K562 (cell line): Measurements from ENCODE around the gene CLIC2. TPM values are rescaled to one million over a fixed set of nuclear protein-coding genes. Genes with fewer than 3 reads are reported as not detected.

Source experiments
- ATF2 ChIP-seq: sonication (generic); formaldehyde crosslinking; IDR thresholded peaks from 2 replicates; pipeline ENCODE4 v1.8.1; 2022; ENCODE audit warnings: missing genetic modification reagents
- BRCA1 ChIP-seq, 2 experiments: fragments of 450-650 bp in 1 of 2; sonication (generic) in 1 of 2; formaldehyde crosslinking in 1 of 2; IDR thresholded peaks; 2 replicates each; pipeline versions ENCODE4 v1.5.0 to v1.6.1; 2017 to 2020; ENCODE audit warnings: mild to moderate bottlenecking in 1 of 2, missing genetic modification reagents in 1 of 2
- CAMTA2 ChIP-seq: fragments of 250-450 bp; sonication (Bioruptor Pico); conservative IDR thresholded peaks from 2 replicates; pipeline ENCODE4 v1.5.1; 2022
- CBX8 ChIP-seq: fragments of 200-600 bp; sonication (generic); IDR thresholded peaks from 2 replicates; pipeline ENCODE4 v1.6.1; 2012; ENCODE audit warnings: borderline replicate concordance, mixed run types, low read depth, mild to moderate bottlenecking, moderate library complexity, mixed read lengths, low read length, control low read depth, inconsistent platforms; ENCODE audit not compliant: poor library complexity, severe bottlenecking; ENCODE audit errors: extremely low read depth
- DMBX1 ChIP-seq: fragments of 250-450 bp; sonication (Bioruptor Pico); IDR thresholded peaks from 2 replicates; pipeline ENCODE4 v1.8.0; 2022; ENCODE audit warnings: inconsistent platforms, mild to moderate bottlenecking, moderate library complexity, borderline replicate concordance
- ETS1 ChIP-seq: conservative IDR thresholded peaks from 2 replicates; pipeline ENCODE4 v1.6.1; 2011; ENCODE audit warnings: low read depth, mild to moderate bottlenecking, low read length; ENCODE audit not compliant: control insufficient read depth
- FOXJ3 ChIP-seq: sonication (generic); formaldehyde crosslinking; IDR thresholded peaks from 2 replicates; pipeline ENCODE4 v1.4.0; 2020; ENCODE audit warnings: mild to moderate bottlenecking, missing genetic modification reagents
- GABPA ChIP-seq: fragments of 200-800 bp; sonication (Bioruptor generic); conservative IDR thresholded peaks from 2 replicates; pipeline ENCODE4 v1.6.1; 2016; ENCODE audit warnings: low read depth, missing genetic modification characterization, missing compliant biosample characterization
- GTF3C2 ChIP-seq: IDR thresholded peaks from 3 replicates; pipeline ENCODE4 v1.6.1; 2011; ENCODE audit warnings: borderline replicate concordance, mild to moderate bottlenecking, moderate library complexity; ENCODE audit not compliant: insufficient read length; ENCODE audit errors: extremely low read depth
- MAFG ChIP-seq: fragments of 450-650 bp; conservative IDR thresholded peaks from 2 replicates; pipeline ENCODE4 v1.6.1; 2016; ENCODE audit warnings: missing genetic modification characterization, missing compliant biosample characterization
- MCM7 ChIP-seq, 2 experiments: fragments of 450-650 bp; IDR thresholded peaks; 2 replicates each; pipeline ENCODE4 v1.6.1; 2016 to 2018
- MTF1 ChIP-seq: fragments of 250-450 bp; sonication (Bioruptor Pico); IDR thresholded peaks from 2 replicates; pipeline ENCODE4 v1.9.0; 2021; ENCODE audit warnings: moderate library complexity, mild to moderate bottlenecking, inconsistent platforms, borderline replicate concordance
- ZFP30 ChIP-seq: fragments of 250-450 bp; sonication (Bioruptor Pico); IDR thresholded peaks from 2 replicates; pipeline ENCODE4 v1.8.0; 2022; ENCODE audit warnings: moderate library complexity, mild to moderate bottlenecking, inconsistent platforms, borderline replicate concordance
- ZNF232 ChIP-seq: sonication (generic); formaldehyde crosslinking; IDR thresholded peaks from 2 replicates; pipeline ENCODE4 v1.8.0; 2022; ENCODE audit warnings: mild to moderate bottlenecking, missing genetic modification reagents
- polyA plus RNA-seq, 8 experiments: library from polyadenylated mRNA; depleted of rRNA in 4 of 8; stranded (reverse) in 5 of 8; unstranded in 3 of 8; fragments of >200 nt; fragmentation: Nextera tagmentation in 2 of 8; fragmentation: Illumina TruSeq in 1 of 8; extraction: Ambion mirVana in 2 of 8; extraction: Trizol in 1 of 8; gene quantifications; 2 replicates each; pipeline versions ENCODE4 v1.2.1 to v1.2.3, GENCODE V29; 2011 to 2014; ENCODE audit warnings: inconsistent platforms in 1 of 8, missing spikeins in 1 of 8
- total RNA-seq, 7 experiments: library from RNA; depleted of rRNA in 6 of 7; stranded (reverse); fragments of >200 nt in 6 of 7; fragmentation: Illumina TruSeq in 2 of 7; extraction: Trizol in 2 of 7; gene quantifications; 2 replicates each; pipeline versions ENCODE4 v1.2.1 to v1.2.3, GENCODE V29; 2011 to 2021; ENCODE audit warnings: low replicate concordance in 1 of 7
- TF ChIP-seq, protein P1 (sequence below), 3 experiments: IDR thresholded peaks in 2 of 3; conservative IDR thresholded peaks in 1 of 3; 2 replicates each; pipeline ENCODE4 v1.5.1; 2011 to 2012; ENCODE audit warnings: low read length in 3 of 3, mild to moderate bottlenecking in 3 of 3, control low read depth in 2 of 3, improper control_type of control experiment in 1 of 3, inconsistent platforms in 1 of 3, low read depth in 1 of 3, mixed read lengths in 1 of 3, moderate library complexity in 1 of 3; ENCODE audit not compliant: insufficient read depth in 2 of 3
- TF ChIP-seq, protein P2 (sequence below): sonication (generic); formaldehyde crosslinking; IDR thresholded peaks from 2 replicates; pipeline ENCODE4 v1.8.1; 2023; ENCODE audit warnings: mild to moderate bottlenecking, missing genetic modification reagents, moderate library complexity

The CLIC2 gene
- total and polyA plus RNA-seq, 9 of the 15 experiments (the other 6 are each of a cell fraction or from before 2014, with no cell fraction given) = 37.0 to 83.7 (median 74.7) TPM

GRCh38 chrX:155334486-155335336 lies at the start of gene CLIC2 (continued):
- TF ChIP-seq ATF2 (CRISPR knock-in tag) (no peak), MCM7 (IDR thresholded peaks at IDR 0.05) (no peak), FOXJ3 (CRISPR knock-in tag) (no peak), ZFP30 (CRISPR knock-in tag) (no peak), MTF1 (no peak), GABPA (tag) (no peak), BRCA1 (IDR thresholded peaks at IDR 0.05) (no peak), BRCA1 (CRISPR knock-in tag; IDR thresholded peaks at IDR 0.05) (no peak), MAFG (peak; percentile 93), DMBX1 (no peak), CBX8 (no peak), ZNF232 (no peak), CAMTA2 (CRISPR knock-in tag) (no peak), GTF3C2 (no peak), ETS1 (no peak)
- TF ChIP-seq, protein P1, sequence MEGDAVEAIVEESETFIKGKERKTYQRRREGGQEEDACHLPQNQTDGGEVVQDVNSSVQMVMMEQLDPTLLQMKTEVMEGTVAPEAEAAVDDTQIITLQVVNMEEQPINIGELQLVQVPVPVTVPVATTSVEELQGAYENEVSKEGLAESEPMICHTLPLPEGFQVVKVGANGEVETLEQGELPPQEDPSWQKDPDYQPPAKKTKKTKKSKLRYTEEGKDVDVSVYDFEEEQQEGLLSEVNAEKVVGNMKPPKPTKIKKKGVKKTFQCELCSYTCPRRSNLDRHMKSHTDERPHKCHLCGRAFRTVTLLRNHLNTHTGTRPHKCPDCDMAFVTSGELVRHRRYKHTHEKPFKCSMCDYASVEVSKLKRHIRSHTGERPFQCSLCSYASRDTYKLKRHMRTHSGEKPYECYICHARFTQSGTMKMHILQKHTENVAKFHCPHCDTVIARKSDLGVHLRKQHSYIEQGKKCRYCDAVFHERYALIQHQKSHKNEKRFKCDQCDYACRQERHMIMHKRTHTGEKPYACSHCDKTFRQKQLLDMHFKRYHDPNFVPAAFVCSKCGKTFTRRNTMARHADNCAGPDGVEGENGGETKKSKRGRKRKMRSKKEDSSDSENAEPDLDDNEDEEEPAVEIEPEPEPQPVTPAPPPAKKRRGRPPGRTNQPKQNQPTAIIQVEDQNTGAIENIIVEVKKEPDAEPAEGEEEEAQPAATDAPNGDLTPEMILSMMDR (IDR thresholded peaks at IDR 0.05 in 2 of 3, conservative IDR thresholded peaks at IDR 0.05 in 1 of 3; ENCODE audit: insufficient read depth in 2 of 3, low read depth in 1 of 3, low read length in 3 of 3) = no peak
- TF ChIP-seq, protein P2, sequence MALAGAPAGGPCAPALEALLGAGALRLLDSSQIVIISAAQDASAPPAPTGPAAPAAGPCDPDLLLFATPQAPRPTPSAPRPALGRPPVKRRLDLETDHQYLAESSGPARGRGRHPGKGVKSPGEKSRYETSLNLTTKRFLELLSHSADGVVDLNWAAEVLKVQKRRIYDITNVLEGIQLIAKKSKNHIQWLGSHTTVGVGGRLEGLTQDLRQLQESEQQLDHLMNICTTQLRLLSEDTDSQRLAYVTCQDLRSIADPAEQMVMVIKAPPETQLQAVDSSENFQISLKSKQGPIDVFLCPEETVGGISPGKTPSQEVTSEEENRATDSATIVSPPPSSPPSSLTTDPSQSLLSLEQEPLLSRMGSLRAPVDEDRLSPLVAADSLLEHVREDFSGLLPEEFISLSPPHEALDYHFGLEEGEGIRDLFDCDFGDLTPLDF (CRISPR knock-in tag) = no peak
